ENCODE measurements around the gene GPR39. TPM values are rescaled to one million over a fixed set of nuclear protein-coding genes. Genes with fewer than 3 reads are reported as not detected.

GPR39 gene
- polyA plus RNA-seq, 1 experiment: 2.9 TPM

- CTCF ChIA-PET: interaction anchor here (0.6 kb wide), 1 partner anchor 221 kb away, joined by 4 read pairs; no protein-coding TSS in a partner anchor
Measured at GRCh38 chr2:132496555-132496954, 80.0 kb downstream of the GPR39 start.

DNA sequence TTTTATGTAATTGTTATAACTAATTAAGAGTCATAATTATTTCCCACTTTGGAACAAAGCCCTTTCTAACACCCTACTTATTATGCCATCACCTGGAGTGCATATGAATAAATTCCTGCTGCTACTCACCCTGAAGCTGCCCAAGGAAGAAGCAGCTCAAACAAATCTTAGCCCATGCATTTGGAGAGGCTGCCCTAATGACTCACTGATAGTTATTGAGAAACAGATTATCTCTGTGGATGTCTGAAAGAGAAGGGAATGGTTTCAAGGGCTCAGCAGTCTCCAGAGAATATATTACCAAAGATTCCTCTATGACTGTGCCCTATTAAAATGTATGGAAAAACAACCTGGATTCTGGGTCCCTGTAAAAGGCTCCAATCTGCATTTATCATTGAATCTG is 81.0 kb downstream of the GPR39 start:
- DNase-seq (ENCODE audit: low read depth, low spot score): no peak
- ChIA-PET CTCF (no interaction called here), POLR2A (no interaction called here)
- no peak overlapping the region for H3K27ac ChIP-seq (ENCODE audit: low read depth, low read length)
- no peaks in the 10 kb centered on the region for H3K27me3 ChIP-seq (ENCODE audit: control insufficient read depth, insufficient read depth, low read length)
- TF ChIP-seq CTCF (IDR thresholded peaks at IDR 0.05; ENCODE audit: low read depth, low read length): no peak
- H3K9me3 ChIP-seq (ENCODE audit: control insufficient read depth, insufficient read depth, low read length): no peaks in the 10 kb centered on the region
- H3K4me3 ChIP-seq (ENCODE audit: low read depth, low read length): no peak overlapping the region

More at GRCh38 chr2:132496555-132496954, 80.0 kb downstream of the GPR39 start:
- DNase-seq (ENCODE audit: low read depth, low spot score): no peak
- no peak overlapping the region for H3K4me3 ChIP-seq (ENCODE audit: low read depth, low read length)
- H3K27me3 ChIP-seq (ENCODE audit: control insufficient read depth, insufficient read depth, low read length): no peaks in the 10 kb centered on the region
- no peak overlapping the region for H3K27ac ChIP-seq (ENCODE audit: low read depth, low read length)
- POLR2A ChIA-PET: no interaction called here
- no peaks in the 10 kb centered on the region for H3K9me3 ChIP-seq (ENCODE audit: control insufficient read depth, insufficient read depth, low read length)
- no peak for TF ChIP-seq CTCF (IDR thresholded peaks at IDR 0.05; ENCODE audit: low read depth, low read length)

DNA sequence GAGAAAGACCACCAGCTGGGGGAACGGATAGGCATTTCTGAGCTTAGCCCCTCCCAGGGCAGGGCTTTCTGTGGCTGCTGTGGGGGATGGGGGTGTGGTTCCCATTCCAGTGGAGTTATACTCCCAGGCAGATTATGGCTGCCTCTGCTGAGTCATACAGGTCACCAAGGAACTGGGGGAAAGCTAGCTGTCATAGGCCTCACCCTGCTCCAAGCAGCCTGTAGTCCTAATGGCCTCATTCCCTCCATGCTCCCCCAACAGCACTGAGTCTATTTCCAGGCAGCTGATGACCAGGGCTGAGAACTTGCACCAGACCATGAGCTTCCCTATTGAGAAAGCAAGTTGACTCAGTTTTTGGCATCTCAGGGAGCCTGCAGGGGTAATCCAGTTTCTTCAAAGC is 87.1 kb downstream of the GPR39 start:
- ChIA-PET CTCF (interaction anchor here (1.4 to 1.8 kb wide), 2 partner anchors 43 to 54 kb away, joined by 3 to 4 read pairs; no protein-coding TSS in a partner anchor), POLR2A (no interaction called here)
- no peak for DNase-seq (ENCODE audit: low read depth, low spot score)
- Histone ChIP-seq H3K4me3 (ENCODE audit: low read depth, low read length) (no peak overlapping the region), H3K9me3 (ENCODE audit: control insufficient read depth, insufficient read depth, low read length) (no peaks in the 10 kb centered on the region), H3K27me3 (ENCODE audit: control insufficient read depth, insufficient read depth, low read length) (no peaks in the 10 kb centered on the region), H3K27ac (ENCODE audit: low read depth, low read length) (no peak overlapping the region)
- no peak for TF ChIP-seq CTCF (IDR thresholded peaks at IDR 0.05; ENCODE audit: low read depth, low read length)

DNA sequence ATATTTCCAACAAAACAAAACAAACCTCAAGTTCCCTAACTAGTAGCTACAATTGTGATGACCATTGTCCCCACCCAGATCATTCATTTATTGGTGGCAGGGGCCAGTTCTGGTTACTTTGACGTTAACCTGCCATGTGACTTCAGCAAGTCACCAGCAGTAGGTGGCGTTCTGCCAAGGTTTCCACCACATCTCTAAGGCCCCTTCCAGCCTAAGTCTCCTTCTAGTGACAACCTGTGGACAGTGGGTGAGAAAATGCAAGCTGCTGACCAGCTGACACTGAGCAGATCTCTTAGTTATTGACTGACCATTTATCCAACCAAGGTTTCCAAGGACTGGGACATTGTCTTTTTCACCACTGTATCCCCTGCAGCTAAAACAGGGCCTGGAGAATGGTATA is 98.4 kb downstream of the GPR39 start:
- POLR2A ChIA-PET: no interaction called here
- H3K27ac ChIP-seq (ENCODE audit: low read depth, low read length): no peak overlapping the region
- DNase-seq (ENCODE audit: low read depth, low spot score): no peak
- H3K4me3 ChIP-seq (ENCODE audit: low read depth, low read length): no peak overlapping the region
- no peak for TF ChIP-seq CTCF (IDR thresholded peaks at IDR 0.05; ENCODE audit: low read depth, low read length)
- CTCF ChIA-PET: interaction anchor here (1.3 kb wide), 1 partner anchor 66 kb away, joined by 3 read pairs; no protein-coding TSS in a partner anchor
- H3K27me3 ChIP-seq (ENCODE audit: control insufficient read depth, insufficient read depth, low read length): no peaks in the 10 kb centered on the region
- no peaks in the 10 kb centered on the region; the same call in 1 of the 2 replicates for H3K9me3 ChIP-seq (ENCODE audit: control insufficient read depth, insufficient read depth, low read length)

DNA sequence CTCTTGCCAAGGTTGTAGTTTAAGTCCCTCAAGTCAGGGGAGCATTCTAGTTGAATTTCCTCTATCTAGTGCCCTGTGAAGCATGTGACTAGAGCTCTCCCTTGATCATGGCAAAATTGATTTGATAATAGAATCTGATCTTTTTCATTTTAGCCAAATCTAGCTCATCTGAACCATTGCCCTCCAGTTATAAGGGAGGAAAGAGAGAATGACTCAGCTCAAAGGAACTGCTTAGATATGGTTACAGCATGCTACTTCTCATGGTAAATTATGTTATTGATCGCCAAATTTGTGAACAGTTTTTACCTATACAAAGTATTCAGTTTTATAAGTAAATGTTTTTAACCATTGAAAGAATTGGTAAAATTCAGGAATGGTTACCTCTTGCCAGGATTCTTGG is 100.8 kb downstream of the GPR39 start:
- ChIA-PET CTCF (interaction anchor here (0.8 to 4.0 kb wide), 2 partner anchors 30 to 68 kb away, joined by 3 to 21 read pairs; no protein-coding TSS in a partner anchor), POLR2A (no interaction called here)
- Histone ChIP-seq H3K27me3 (ENCODE audit: control insufficient read depth, insufficient read depth, low read length) (no peaks in the 10 kb centered on the region), H3K27ac (ENCODE audit: low read depth, low read length) (no peak overlapping the region), H3K4me3 (ENCODE audit: low read depth, low read length) (no peak overlapping the region), H3K9me3 (ENCODE audit: control insufficient read depth, insufficient read depth, low read length) (no peaks in the 10 kb centered on the region)
- no peak for TF ChIP-seq CTCF (IDR thresholded peaks at IDR 0.05; ENCODE audit: low read depth, low read length)
- no peak for DNase-seq (ENCODE audit: low read depth, low spot score)
